ENCODE data around the gene SIRT7.
"Not testable (repeated sequence)": the region's sequence is repeated elsewhere in the genome, so short reads cannot be mapped to it uniquely, and the experiment has no call there.

SIRT7 gene

DNA sequence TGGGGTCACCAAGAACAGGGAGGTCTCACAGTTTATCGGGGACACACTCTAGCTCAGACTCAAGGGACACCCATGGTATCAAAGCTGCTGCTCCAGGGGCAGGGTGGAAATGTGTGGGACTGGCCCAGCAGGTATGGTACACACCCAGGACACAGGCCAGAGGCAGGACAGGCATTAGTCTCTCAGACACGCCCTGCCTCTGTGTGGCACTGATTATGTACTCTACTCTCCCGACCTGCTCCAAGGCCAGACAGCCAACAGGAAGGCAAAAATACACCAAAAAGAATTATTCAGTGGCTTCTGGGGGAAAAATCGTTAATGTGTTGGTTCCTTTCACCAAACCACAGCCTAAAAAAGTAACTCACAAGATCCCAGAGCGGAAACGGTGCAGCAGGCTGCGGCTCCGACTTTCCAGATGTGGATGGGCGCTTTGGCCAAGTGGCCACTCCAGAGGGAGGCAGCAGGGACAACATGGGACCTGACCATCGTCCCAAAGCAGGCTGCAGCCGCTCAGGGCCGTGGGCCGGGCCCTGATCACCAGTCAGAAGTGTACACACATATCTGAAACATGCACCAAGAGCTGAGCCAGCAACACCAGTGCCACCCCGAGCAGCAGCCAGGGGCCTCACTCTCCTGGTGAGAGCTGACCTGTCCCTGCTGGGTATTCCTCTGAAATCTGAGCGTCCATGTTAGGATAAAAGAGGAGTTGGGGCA, 1.0 kb upstream of the SIRT7 start:
- DNase-seq, result no peak

DNA sequence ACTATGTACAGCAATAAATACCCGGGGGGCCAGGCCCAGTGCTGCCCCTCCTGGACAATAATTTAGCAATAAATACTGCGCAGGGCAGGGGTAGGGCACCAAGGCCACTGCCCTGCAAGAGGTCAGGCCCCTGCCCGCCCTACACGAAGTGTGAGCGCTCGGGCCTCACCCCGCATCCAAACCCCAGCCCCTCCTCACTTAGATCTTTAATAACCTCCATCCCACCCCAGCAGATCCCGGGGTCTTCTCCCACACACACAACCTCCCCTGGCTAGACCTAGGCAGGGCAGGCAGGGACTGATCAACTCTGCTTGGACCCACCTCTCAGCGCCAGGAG, 325 bp upstream of the SIRT7 start:
- DNase-seq, result not testable (repeated sequence)

DNA sequence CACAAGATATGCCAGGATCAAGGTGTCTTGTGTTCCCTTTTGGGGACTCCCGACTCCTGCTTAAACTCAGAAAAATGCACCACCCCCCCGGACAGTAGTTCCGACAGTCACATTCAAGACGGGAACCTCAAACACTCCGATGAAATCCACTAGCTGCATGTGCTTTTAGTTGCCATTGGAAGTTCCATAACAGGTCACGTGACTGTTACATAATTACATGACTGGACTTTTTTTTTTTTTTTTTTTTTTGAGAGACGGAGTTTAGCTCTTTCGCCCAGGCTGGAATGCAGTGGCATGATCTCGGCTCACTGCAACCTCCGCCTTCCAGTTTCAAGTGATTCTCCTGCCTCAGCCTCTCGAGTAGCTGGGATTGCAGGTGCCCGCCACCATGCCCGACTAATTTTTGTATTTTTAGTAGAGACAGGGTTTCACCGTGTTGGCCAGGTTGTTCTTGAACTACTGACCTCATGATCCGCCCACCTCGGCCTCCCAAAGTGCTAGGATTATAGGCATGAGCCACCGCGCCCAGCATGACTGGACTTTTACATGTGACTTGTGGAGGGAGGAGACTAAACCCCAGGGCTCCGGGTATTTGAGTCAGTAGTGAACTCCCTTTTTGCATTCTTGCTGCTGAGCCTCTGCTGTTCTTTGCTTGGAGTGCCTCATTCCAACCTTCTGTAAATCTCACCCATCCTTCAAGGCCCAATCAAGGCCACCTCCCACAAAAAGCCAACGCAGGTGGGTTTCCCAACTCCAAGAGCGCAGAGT, 1.6 kb downstream of the SIRT7 start:
- no peak for DNase-seq

DNA sequence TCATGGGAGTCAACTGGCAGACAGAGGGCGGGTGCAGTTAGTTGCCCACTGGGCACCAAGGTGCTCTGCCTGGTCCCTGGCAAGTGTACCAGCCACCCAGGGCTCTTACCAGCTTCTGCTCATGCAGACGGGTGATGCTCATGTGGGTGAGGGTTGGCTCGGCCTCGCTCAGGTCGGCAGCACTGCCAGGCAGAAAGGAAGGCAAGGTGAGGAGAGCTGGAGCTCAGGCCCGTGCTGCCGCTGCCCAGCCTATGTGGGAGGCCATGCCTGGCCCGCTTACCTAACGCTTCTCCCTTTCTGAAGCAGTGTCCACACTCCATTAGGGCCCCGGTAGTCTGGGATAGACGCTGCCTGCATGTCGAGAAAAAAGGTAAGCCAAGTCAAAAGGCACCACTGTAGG, 2.6 kb downstream of the SIRT7 start:
- DNase-seq, result no peak

DNA sequence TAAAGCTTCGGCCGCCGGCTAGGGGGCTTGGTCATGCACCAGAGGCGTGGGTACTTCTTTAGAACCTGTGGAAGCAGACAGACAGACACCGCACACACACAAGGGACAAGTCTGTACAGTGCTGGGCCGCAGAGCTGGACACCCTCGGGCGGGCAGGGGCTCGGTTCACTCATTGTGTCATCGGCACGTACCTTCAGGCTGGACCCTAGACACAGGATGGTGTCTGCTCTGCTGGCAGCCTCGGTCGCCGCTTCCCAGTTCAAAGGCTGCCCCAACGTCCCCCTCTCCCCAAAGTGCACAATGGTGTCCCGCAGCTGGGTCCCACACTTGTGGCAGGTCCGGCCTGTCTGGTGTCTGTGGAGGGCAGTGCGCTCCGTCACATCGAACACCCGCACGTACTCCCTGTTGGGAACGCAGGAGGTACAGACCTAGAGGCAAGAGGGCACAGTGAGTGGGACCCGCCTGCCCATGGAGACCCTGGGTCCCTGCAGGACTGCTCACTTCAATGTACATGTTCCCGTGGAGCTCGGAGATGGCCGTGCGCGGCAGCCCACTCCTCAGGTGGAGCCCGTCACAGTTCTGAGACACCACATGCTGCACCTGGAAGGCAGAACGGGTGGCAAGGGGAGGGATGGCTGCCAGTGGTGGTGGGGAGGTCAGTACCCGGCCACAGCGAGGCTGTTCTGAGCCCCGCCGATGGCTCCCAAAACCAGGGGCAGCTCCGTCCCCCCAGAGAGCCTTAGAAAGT, 3.7 kb downstream of the SIRT7 start:
- no peak for DNase-seq

DNA sequence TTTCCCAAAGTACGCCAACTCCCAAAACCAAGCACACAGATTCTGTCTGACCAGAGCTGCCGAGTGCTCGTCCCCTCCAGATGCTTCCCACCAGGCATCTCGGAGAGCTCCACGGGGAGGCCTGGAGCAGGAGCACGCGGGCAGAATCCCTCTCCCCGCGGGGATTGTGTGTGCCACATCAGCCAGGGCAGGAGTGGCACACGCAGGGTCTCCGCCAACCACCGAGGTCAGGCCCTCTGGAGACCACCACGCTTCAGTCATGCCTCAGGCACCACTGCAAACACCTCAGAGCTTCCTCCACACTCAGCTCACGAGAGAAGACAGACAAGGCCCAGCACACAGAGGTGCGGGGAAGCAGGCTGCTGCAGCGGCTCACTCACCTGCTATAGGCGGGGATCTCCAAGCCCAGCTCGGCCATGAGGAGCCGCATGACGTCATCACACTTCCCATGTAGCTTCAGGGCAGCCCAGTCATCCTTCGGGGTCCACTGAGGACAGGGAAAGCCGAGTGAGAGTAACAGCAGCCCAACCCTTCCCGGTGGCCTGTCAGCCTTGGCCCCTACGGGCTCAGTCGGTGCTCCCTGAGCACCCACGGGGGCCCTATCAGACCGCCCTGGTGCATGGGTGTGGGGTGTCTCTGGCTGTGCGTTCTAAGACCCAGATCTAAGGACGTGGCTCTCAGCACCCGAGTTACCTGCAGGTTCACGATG, 4.4 kb downstream of the SIRT7 start:
- no peak for DNase-seq

DNA sequence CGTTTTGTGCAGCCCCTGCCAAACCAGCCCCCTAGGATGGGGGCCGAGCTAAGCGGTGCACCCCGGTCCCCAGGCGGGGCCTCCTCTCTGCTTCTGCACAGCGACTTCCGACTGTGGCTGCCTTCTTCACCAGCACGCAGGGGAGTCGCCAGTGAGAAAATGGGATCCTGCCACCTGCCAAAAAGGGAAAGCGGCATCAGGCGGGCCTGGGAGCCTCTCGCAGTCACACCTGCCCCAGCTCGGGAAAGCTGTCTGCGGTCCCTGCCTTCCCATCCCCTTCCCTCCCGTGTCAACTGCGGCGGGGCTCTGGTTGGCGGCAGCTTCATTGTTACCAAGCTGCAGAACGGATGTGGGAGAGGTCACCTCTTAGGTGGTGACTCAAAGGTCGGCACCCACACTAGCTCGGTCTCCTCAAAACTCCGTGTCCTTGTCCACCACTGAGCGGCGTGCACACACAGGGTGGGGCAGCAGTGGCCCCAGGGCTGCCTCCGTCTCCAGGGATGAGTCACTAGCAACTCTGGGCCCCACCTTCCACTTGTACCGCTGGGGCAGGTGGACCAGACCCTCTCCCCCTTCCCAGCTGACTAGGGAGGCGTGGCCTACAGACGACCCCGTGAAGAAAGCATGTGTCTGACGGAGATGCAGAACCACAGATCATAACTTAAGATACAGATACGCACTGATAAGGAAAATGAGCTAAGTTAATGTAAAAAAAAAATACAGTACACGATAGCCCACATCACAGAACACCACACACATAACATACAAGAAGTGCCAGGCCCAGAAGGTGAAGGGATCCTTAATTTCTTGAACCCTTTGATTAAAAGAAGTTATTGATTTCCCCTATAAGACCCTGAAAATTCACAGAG, 5.3 kb downstream of the SIRT7 start:
- no peak for DNase-seq

DNA sequence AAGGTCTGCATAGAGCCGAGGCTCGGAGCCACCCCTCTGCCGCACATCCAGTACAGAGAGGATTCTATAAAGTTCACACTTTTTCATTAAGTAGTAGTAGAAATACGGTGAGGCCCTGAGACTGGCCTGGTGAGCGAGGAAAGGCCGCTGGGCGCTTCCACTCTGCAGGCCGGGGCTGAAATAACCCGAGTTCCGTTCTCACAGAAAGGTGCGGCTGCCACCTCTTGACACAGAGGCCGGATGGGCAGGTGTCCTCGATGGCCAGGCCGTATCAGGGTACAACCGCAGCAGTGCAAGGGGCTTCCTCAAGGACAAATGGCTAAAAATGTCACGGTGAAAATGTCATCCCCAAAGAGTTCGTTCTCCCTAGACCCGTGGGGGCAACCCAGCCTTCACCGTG, 6.0 kb downstream of the SIRT7 start:
- no peak for DNase-seq

DNA sequence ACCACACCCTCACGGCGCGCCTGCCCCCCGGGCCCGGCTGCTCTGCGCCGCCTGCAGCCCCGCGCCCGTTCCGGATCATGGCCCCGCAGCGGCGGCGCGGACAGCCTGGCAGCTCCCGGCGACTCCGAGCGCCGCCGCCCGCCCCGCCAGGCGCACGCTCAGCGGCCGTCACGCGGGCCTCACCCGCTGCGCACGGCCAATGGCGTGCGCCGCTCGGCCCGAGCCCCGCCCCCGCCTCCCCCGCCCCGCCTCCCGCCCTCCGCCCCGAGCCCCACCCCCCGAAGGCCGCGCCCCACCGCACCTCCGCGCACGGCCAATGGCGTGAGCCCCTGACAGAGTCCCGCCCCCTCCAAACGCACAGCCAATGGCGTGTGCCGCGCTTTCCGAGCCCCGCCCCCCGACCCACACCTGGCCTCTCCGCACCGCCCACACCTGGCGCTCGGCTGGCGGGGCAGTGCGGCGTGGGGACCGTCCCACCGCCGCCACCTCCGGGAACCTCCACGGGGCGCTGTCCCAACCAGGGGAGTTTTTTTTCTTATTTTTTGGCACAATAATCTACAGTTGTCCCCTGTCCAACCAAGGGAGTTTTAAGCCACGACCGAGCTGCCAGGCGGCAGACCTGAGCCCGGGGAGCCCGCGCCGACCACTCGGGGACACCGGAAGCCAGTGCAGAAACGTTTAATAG, 6.6 kb downstream of the SIRT7 start, which contains the start of gene PCYT2:
Gene PCYT2, minus strand, starts transcription at position 123 of the 685 bp plus-strand sequence. Its CDS starts 44 bp downstream, at position 79.
- peak; percentile 93 for DNase-seq

DNA sequence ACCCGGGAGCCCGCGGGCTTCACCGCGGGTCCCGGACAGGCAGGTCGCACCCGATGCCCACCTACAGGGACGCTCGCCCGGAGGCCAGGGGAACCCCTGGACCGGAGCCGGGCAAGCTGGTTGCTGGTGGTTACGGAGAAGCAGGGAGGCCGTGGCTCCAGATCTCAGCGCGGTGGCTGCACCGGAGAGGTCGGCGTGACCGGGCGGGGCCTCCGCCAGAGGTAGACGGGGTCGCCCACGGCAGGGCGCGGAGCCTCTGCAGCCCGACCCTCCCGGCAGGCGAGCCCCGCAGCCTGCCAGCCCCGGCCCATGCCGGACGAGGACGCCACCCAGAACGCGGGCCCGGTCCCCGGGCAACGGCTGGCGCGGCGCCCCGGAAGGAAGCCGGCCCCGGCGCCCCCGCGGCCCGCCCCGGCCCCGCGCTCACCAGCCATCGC, 7.1 kb downstream of the SIRT7 start:
- no peak for DNase-seq

GRCh38 chr17:81909966-81910839, 7.8 kb downstream of the SIRT7 start:
- DNase-seq, result no peak

GRCh38 chr17:81909231-81909630, 8.7 kb downstream of the SIRT7 start:
- DNase-seq, result no peak

GRCh38 chr17:81908793-81909192, 9.2 kb downstream of the SIRT7 start:
- no peak for DNase-seq

DNA sequence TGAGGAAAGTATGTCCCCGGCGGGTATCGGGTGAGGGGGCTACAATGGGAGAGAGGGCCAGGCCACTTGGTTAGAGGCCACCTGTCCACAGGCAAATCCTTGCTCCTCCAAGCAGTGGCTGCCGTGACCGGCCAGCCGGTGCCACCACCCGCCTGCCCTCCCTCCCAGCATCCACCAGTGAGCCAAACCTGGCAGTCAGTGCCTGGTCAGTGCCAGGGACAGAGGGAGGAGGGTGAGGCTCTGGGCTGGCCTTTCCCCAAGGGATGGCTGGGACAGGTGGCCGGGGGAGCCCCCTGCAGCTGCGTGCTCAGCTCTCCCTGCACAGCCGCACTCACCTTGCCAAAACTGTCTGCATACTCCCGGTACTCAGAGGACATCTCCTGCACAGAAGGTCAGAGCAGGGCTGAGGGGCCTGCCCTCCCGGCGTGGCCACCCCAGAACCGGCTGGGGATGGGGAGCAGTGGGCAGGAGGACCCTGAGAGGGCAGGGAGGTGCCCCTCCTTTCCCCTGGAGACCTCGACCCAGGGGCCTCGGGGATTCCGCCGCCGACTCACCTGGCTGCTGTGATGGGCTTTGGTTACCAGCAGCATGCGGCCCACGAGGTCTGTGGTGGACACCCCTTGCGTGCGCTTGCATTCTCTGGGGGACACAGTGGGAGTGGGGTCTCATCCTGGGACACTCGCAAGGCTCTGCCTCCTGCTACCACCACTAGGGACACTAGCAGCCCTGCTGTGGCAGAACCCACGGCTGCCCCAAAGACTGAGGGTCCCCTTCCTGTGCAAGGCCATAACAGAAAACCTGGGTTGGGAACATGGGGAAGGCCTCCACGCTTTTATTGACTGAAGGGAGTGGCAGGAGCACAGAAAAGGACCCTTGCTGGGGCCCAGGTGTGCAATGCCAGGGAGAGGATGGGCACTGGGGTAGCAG, 10.5 kb downstream of the SIRT7 start:
- DNase-seq, result no peak

GRCh38 chr17:81906476-81907218, 11.3 kb downstream of the SIRT7 start:
- DNase-seq, result peak; percentile 18

GRCh38 chr17:81905993-81906392, 12.0 kb downstream of the SIRT7 start:
- no peak for DNase-seq

- DNase-seq, result no peak
Measured at GRCh38 chr17:81905424-81905875, 12.5 kb downstream of the SIRT7 start.

All from COR-L47 (cell line).